GM12878 (cell line): ENCODE data around the gene CCDC83. TPM values are rescaled to one million over a fixed set of nuclear protein-coding genes. Genes with fewer than 3 reads are reported as not detected.

ENCODE experiments used
- ATAC-seq: fragments of 200-7000 bp; cut with Tn5 transposase; 3 replicates; pipeline ENCODE4 v1.9.1; 2020; ENCODE audit warnings: mild to moderate bottlenecking, moderate library complexity
- BruUV-seq: library from RNA; stranded (reverse); fragments of 400-500 nt; replicated peaks from 2 replicates; lab custom pipeline; 2021; lab: Mats Ljungman, UMichigan
- CTCF ChIA-PET: fragments of 300-600 bp; sonication (Branson Sonifier 250); formaldehyde crosslinking; extraction: SDS; loops from one replicate; lab custom pipeline; 2021; ENCODE audit warnings: inconsistent platforms; lab: Yijun Ruan, JAX
- POLR2A ChIA-PET: fragments of 350-600 bp; formaldehyde crosslinking; extraction: SDS; loops from one replicate; lab custom pipeline; 2021; ENCODE audit warnings: inconsistent platforms; lab: Charles Lee
- RAD21 ChIA-PET: fragments of 300-600 bp; sonication (Branson Sonifier 250); formaldehyde crosslinking; loops from one replicate; lab custom pipeline; 2023; ENCODE audit warnings: antibody characterized with exemption; ENCODE audit not compliant: unreplicated experiment; lab: Charles Lee
- SMC1A ChIA-PET: fragments of 300-600 bp; sonication (Branson Sonifier 250); formaldehyde crosslinking; loops from one replicate; lab custom pipeline; 2023; ENCODE audit not compliant: unreplicated experiment, uncharacterized antibody; lab: Charles Lee
- DNase-seq: peaks from one replicate; pipeline ENCODE4 v3.0.0-alpha.2; 2011; ENCODE audit warnings: low read depth, low spot score
- FAIRE-seq: peaks from 3 replicates; lab custom pipeline; 2011; peaks lifted over from hg19 to GRCh38; lab: Jason Lieb, UNC
- H2AFZ ChIP-seq: 2 replicates; pipeline ENCODE4 v1.6.0; 2011; ENCODE audit warnings: low read depth, low read length, control low read depth; ENCODE audit not compliant: control insufficient read depth
- H3K27ac ChIP-seq: 2 replicates; pipeline ENCODE4 v1.5.1; 2011; ENCODE audit warnings: control low read depth; ENCODE audit not compliant: control insufficient read depth, insufficient read depth
- H3K27me3 ChIP-seq, 2 experiments: replicated peaks in 1 of 2; 2 replicates each; pipeline versions ENCODE4 v1.6.0 to v1.6.1; 2011; ENCODE audit warnings: low read length in 1 of 2; ENCODE audit not compliant: control insufficient read depth in 2 of 2, insufficient read depth in 2 of 2
- H3K36me3 ChIP-seq, 2 experiments: 2 replicates each; pipeline ENCODE4 v1.5.1; 2011; ENCODE audit warnings: low read length in 1 of 2; ENCODE audit not compliant: control insufficient read depth in 2 of 2, insufficient read depth in 2 of 2
- H3K4me1 ChIP-seq: 2 replicates; pipeline ENCODE4 v1.6.1; 2011; ENCODE audit warnings: mild to moderate bottlenecking, low read length, moderate library complexity, mixed read lengths; ENCODE audit not compliant: control insufficient read depth, insufficient read depth
- H3K4me2 ChIP-seq: 2 replicates; pipeline ENCODE4 v1.6.0; 2011; ENCODE audit warnings: control low read depth; ENCODE audit not compliant: control insufficient read depth, insufficient read depth
- H3K4me3 ChIP-seq: fragments of 200-600 bp; sonication (generic); 2 replicates; pipeline ENCODE4 v1.5.1; 2016
- H3K79me2 ChIP-seq: 2 replicates; pipeline ENCODE4 v1.6.0; 2011; ENCODE audit warnings: low read length; ENCODE audit not compliant: control insufficient read depth, insufficient read depth
- H3K9ac ChIP-seq: 2 replicates; pipeline ENCODE4 v1.8.0; 2011; ENCODE audit warnings: low read length, control low read depth, mixed read lengths; ENCODE audit not compliant: control insufficient read depth, insufficient read depth
- H3K9me3 ChIP-seq: replicated peaks from 3 replicates; pipeline ENCODE4 v1.5.1; 2011; ENCODE audit warnings: mild to moderate bottlenecking, low read length; ENCODE audit not compliant: control insufficient read depth, insufficient read depth
- H4K20me1 ChIP-seq: 2 replicates; pipeline ENCODE4 v1.6.0; 2011; ENCODE audit not compliant: control insufficient read depth, insufficient read depth
- CBX5 ChIP-seq: sonication (generic); IDR thresholded peaks from 2 replicates; pipeline ENCODE4 v1.6.1; 2016; ENCODE audit warnings: low read depth, moderate library complexity, mild to moderate bottlenecking, inconsistent platforms
- CTCF ChIP-seq, 3 experiments: IDR thresholded peaks in 2 of 3; conservative IDR thresholded peaks in 1 of 3; 2 replicates each; pipeline ENCODE4 v1.5.1; 2011; ENCODE audit warnings: low read depth in 3 of 3, low read length in 3 of 3, mild to moderate bottlenecking in 3 of 3, control low read depth in 2 of 3, moderate library complexity in 2 of 3, inconsistent platforms in 1 of 3, mixed read lengths in 1 of 3; ENCODE audit not compliant: control insufficient read depth in 2 of 3, insufficient read depth in 1 of 3; ENCODE audit errors: extremely low read depth in 1 of 3
- DPF2 ChIP-seq: fragments of 450-650 bp; IDR thresholded peaks from 2 replicates; pipeline ENCODE4 v1.6.1; 2017; ENCODE audit warnings: mild to moderate bottlenecking
- GABPA ChIP-seq: IDR thresholded peaks from 2 replicates; pipeline ENCODE4 v1.6.1; 2014; ENCODE audit warnings: antibody characterized with exemption, low read depth, mild to moderate bottlenecking, inconsistent platforms
- HDGF ChIP-seq: fragments of 450-650 bp; IDR thresholded peaks from 2 replicates; pipeline ENCODE4 v1.6.1; 2016; ENCODE audit warnings: antibody characterized with exemption
- KAT2A ChIP-seq: conservative IDR thresholded peaks from 2 replicates; pipeline ENCODE4 v1.6.1; 2011; ENCODE audit warnings: low read depth, low read length; ENCODE audit not compliant: control insufficient read depth
- KLF5 ChIP-seq: fragments of 450-650 bp; IDR thresholded peaks from 2 replicates; pipeline ENCODE4 v1.6.1; 2014; ENCODE audit warnings: mild to moderate bottlenecking; ENCODE audit not compliant: partially characterized antibody
- LARP7 ChIP-seq: fragments of 450-650 bp; IDR thresholded peaks from 2 replicates; pipeline ENCODE4 v1.6.1; 2017; ENCODE audit warnings: mild to moderate bottlenecking
- NFIC ChIP-seq: IDR thresholded peaks from 2 replicates; pipeline ENCODE4 v1.6.1; 2012; ENCODE audit warnings: low read depth, mild to moderate bottlenecking, inconsistent platforms, low read length, moderate library complexity
- SUPT20H ChIP-seq: IDR thresholded peaks from 2 replicates; pipeline ENCODE4 v1.6.1; 2011; ENCODE audit warnings: low read depth, mild to moderate bottlenecking, low read length, moderate library complexity, borderline replicate concordance; ENCODE audit not compliant: control insufficient read depth
- TCF12 ChIP-seq: IDR thresholded peaks from 2 replicates; pipeline ENCODE4 v1.6.1; 2011; ENCODE audit warnings: low read depth, mild to moderate bottlenecking, low read length
- ZNF687 ChIP-seq: fragments of 450-650 bp; IDR thresholded peaks from 2 replicates; pipeline ENCODE4 v1.6.1; 2017; ENCODE audit warnings: mild to moderate bottlenecking, moderate library complexity
- WGBS: methylation state at CpG from one replicate; pipeline ENCODE4 v1.1.6; 2016; ENCODE audit warnings: low lambda C conversion rate; ENCODE audit not compliant: insufficient replicate concordance, insufficient coverage; ENCODE audit errors: missing lambda C conversion rate; 5-methylcytosine and 5-hydroxymethylcytosine counted together
- in situ Hi-C: fragments of 300-500 bp; cut with MboI; formaldehyde crosslinking; loops from 9 replicates; pipeline ENCODE4 v1.14.3; 2018; ENCODE audit warnings: mixed read lengths
- intact Hi-C: fragments of 100-400 bp; cut with micrococcal nuclease; formaldehyde crosslinking; loops from one replicate; pipeline ENCODE4 v1.14.2; 2022; ENCODE audit not compliant: unreplicated experiment
- polyA plus RNA-seq, 11 experiments: library from polyadenylated mRNA; depleted of rRNA in 4 of 11; unstranded in 6 of 11; stranded (reverse) in 5 of 11; fragments of >200 nt; fragmentation: Nextera tagmentation in 4 of 11; fragmentation: Illumina TruSeq in 1 of 11; extraction: Ambion mirVana in 4 of 11; extraction: Trizol in 1 of 11; gene quantifications; 1 replicate in 1 of 11; 2 replicates in 10 of 11; pipeline versions ENCODE4 v1.2.1 to v1.2.3, GENCODE V29; 2011 to 2016; ENCODE audit warnings: inconsistent platforms in 2 of 11, missing spikeins in 2 of 11, low read depth in 1 of 11
- total RNA-seq, 4 experiments: library from RNA; depleted of rRNA in 3 of 4; stranded (reverse); fragments of >200 nt in 3 of 4; fragmentation: Illumina TruSeq in 1 of 4; extraction: Trizol in 1 of 4; gene quantifications; 2 replicates each; pipeline versions ENCODE4 v1.2.1 to v1.2.3, GENCODE V29; 2013 to 2021

The CCDC83 gene
- total and polyA plus RNA-seq, 10 of the 15 experiments (the other 5 are each of a cell fraction or from before 2014, with no cell fraction given) = not detected

GRCh38 chr11:85863855-85864254 is 8.7 kb downstream of the CCDC83 start:
- FAIRE-seq = no peak
- intact Hi-C loops = no loop called here

GRCh38 chr11:85866137-85866827 is 11.1 kb downstream of the CCDC83 start:
- Histone ChIP-seq H3K27me3 (no peaks in the 10 kb centered on the region; a peak in 2 of 4 replicates), H3K4me2 (no peak overlapping the region), H4K20me1 (no peaks in the 10 kb centered on the region), H3K4me3 (no peak overlapping the region), H3K9ac (no peak overlapping the region), H3K9me3 (no peaks in the 10 kb centered on the region), H3K4me1 (no peaks in the 10 kb centered on the region), H2AFZ (no peak overlapping the region), H3K79me2 (no peaks in the 10 kb centered on the region), H3K36me3 (no peaks in the 10 kb centered on the region), H3K27ac (no peak overlapping the region)
- no peak for TF ChIP-seq CTCF (IDR thresholded peaks at IDR 0.05 in 2 of 3, conservative IDR thresholded peaks at IDR 0.05 in 1 of 3; ENCODE audit: control insufficient read depth in 2 of 3, extremely low read depth in 1 of 3, insufficient read depth in 1 of 3, low read depth in 3 of 3, low read length in 3 of 3)
- TF ChIP-seq DPF2 = no peak
- no peak for TF ChIP-seq SUPT20H
- TF ChIP-seq HDGF = no peak
- no peak for TF ChIP-seq NFIC
- TF ChIP-seq LARP7 = no peak
- no peak for TF ChIP-seq ZNF687
- no peak for TF ChIP-seq TCF12
- no peak for TF ChIP-seq KLF5
- TF ChIP-seq GABPA = no peak
- in situ Hi-C loops (no loop called here), intact Hi-C loops (no loop called here)
- FAIRE-seq = no peak
- SMC1A ChIA-PET = interaction anchor here (0.6 to 1.0 kb wide), 2 partner anchors 11 to 493 kb away, joined by 3 read pairs; partner anchors contain the start of gene CCDC83
- POLR2A ChIA-PET = no interaction called here
- WGBS = 71% methylated on average over 1 of the region's 1 CpG
- ATAC-seq = no peak
- RAD21 ChIA-PET = no interaction called here
- CTCF ChIA-PET = interaction anchor here (0.7 kb wide), 1 partner anchor 110 kb away, joined by 3 read pairs; no protein-coding TSS in a partner anchor
- BruUV-seq = no TSS peak
- no peak for DNase-seq

More at GRCh38 chr11:85863855-85864254, 8.7 kb downstream of the CCDC83 start:
- BruUV-seq = no TSS peak
- Histone ChIP-seq H4K20me1 (no peaks in the 10 kb centered on the region), H3K4me2 (no peak overlapping the region), H3K4me1 (no peaks in the 10 kb centered on the region), H3K79me2 (no peaks in the 10 kb centered on the region), H3K36me3 (no peaks in the 10 kb centered on the region), H3K27ac (no peak overlapping the region), H2AFZ (no peak overlapping the region), H3K4me3 (no peak overlapping the region), H3K27me3 (no peaks in the 10 kb centered on the region; a peak in 2 of 4 replicates), H3K9me3 (no peaks in the 10 kb centered on the region), H3K9ac (no peak overlapping the region)
- ChIA-PET POLR2A (no interaction called here), CTCF (interaction anchor here (0.5 to 0.8 kb wide), 2 partner anchors 9 to 12 kb away, joined by 3 read pairs; partner anchors contain the start of gene CCDC83), SMC1A (interaction anchor here (1.3 to 1.7 kb wide), 2 partner anchors 9 to 91 kb away, joined by 3 to 5 read pairs; partner anchors contain the start of gene CCDC83), RAD21 (no interaction called here)
- ATAC-seq (no peak), DNase-seq (no peak)
- 0% methylated on average over 1 of the region's 1 CpG for WGBS
- in situ Hi-C loops = no loop called here
- TF ChIP-seq KAT2A (no peak), CBX5 (no peak)
